NCI-H2196 (cell line): ENCODE measurements around the gene LEUTX.
"Not testable (repeated sequence)": the region's sequence is repeated elsewhere in the genome, so short reads cannot be mapped to it uniquely, and the experiment has no call there.

Source experiments
- DNase-seq: peaks from one replicate; lab custom pipeline; 2025; ENCODE audit not compliant: unreplicated experiment; lab: John Stamatoyannopoulos, UW

Gene LEUTX

GRCh38 chr19:39778763-39779162 is at the start of gene LEUTX:
LEUTX (plus strand) TSS chr19:39778854; CDS start chr19:39778921, 67 bp downstream.
- no peak for DNase-seq

- DNase-seq: no peak
Measured at GRCh38 chr19:39729594-39729993, 49.1 kb upstream of the LEUTX start.

- DNase-seq: no peak
Measured at GRCh38 chr19:39731685-39732084, 47.0 kb upstream of the LEUTX start.

GRCh38 chr19:39733841-39734240 is 44.8 kb upstream of the LEUTX start:
- DNase-seq: no peak

GRCh38 chr19:39735688-39736087 is 43.0 kb upstream of the LEUTX start:
- DNase-seq: no peak

- no peak for DNase-seq
Measured at GRCh38 chr19:39736088-39736487, 42.6 kb upstream of the LEUTX start.

GRCh38 chr19:39737351-39737750 is 41.3 kb upstream of the LEUTX start:
- DNase-seq: no peak

- DNase-seq: no peak
Measured at GRCh38 chr19:39737891-39738290, 40.8 kb upstream of the LEUTX start, which contains the start of gene CLC. CLC (minus strand) TSS chr19:39738029; CDS start chr19:39737952, 77 bp downstream.

GRCh38 chr19:39738814-39739213 is 39.8 kb upstream of the LEUTX start:
- no peak for DNase-seq

- no peak for DNase-seq
Measured at GRCh38 chr19:39740395-39740794, 38.3 kb upstream of the LEUTX start.

- DNase-seq: no peak
Measured at GRCh38 chr19:39745643-39746042, 33.0 kb upstream of the LEUTX start.

- DNase-seq: no peak
Measured at GRCh38 chr19:39746836-39747529, 31.7 kb upstream of the LEUTX start.

- no peak for DNase-seq
Measured at GRCh38 chr19:39749981-39750380, 28.7 kb upstream of the LEUTX start.

GRCh38 chr19:39752390-39752789 is 26.3 kb upstream of the LEUTX start:
- no peak for DNase-seq

- no peak for DNase-seq
Measured at GRCh38 chr19:39752795-39753194, 25.9 kb upstream of the LEUTX start.

GRCh38 chr19:39754544-39754943 is 24.1 kb upstream of the LEUTX start:
- DNase-seq: no peak

GRCh38 chr19:39754971-39755370 is 23.7 kb upstream of the LEUTX start:
- DNase-seq: no peak

GRCh38 chr19:39759457-39760184 is 19.0 kb upstream of the LEUTX start:
- no peak for DNase-seq

GRCh38 chr19:39761851-39762250 is 16.8 kb upstream of the LEUTX start:
- DNase-seq: not testable (repeated sequence)

- peak; percentile 51 for DNase-seq
Measured at GRCh38 chr19:39765091-39766076, 13.3 kb upstream of the LEUTX start.

GRCh38 chr19:39768334-39768733 is 10.3 kb upstream of the LEUTX start:
- DNase-seq: no peak
